Endodermal cell (in vitro differentiated cells): ENCODE results near the gene LVRN. TPM values are rescaled to one million over a fixed set of nuclear protein-coding genes. Genes with fewer than 3 reads are reported as not detected.

Source experiments
- DNase-seq: peaks from one replicate; pipeline ENCODE4 v3.0.0-alpha.2; 2017
- H3K27ac ChIP-seq: 2 replicates; pipeline ENCODE4 v1.5.1; 2013; ENCODE audit warnings: mild to moderate bottlenecking, low read depth, low read length, moderate library complexity
- H3K27me3 ChIP-seq: 2 replicates; pipeline ENCODE4 v1.6.1; 2013; ENCODE audit warnings: mild to moderate bottlenecking, low read length, moderate library complexity; ENCODE audit not compliant: insufficient read depth, control insufficient read depth, poor library complexity, severe bottlenecking
- H3K36me3 ChIP-seq: 2 replicates; pipeline ENCODE4 v1.7.0; 2013; ENCODE audit warnings: mild to moderate bottlenecking, low read length, moderate library complexity; ENCODE audit not compliant: control insufficient read depth, insufficient read depth
- H3K4me1 ChIP-seq: one replicate; pipeline ENCODE4 v1.7.0; 2013; ENCODE audit warnings: low read length; ENCODE audit not compliant: control insufficient read depth, insufficient read depth
- H3K4me3 ChIP-seq: 2 replicates; pipeline ENCODE4 v1.5.1; 2013; ENCODE audit warnings: mild to moderate bottlenecking, low read length, moderate library complexity
- H3K9ac ChIP-seq: 2 replicates; pipeline ENCODE4 v1.6.1; 2013; ENCODE audit warnings: mild to moderate bottlenecking, low read length, moderate library complexity; ENCODE audit not compliant: poor library complexity, severe bottlenecking; ENCODE audit errors: extremely low read depth
- H3K9me3 ChIP-seq: 2 replicates; pipeline ENCODE4 v1.6.1; 2013; ENCODE audit warnings: mild to moderate bottlenecking, low read length, moderate library complexity; ENCODE audit not compliant: control insufficient read depth
- H3K27ac Mint-ChIP-seq: 2 replicates; pipeline ENCODE4 v1.8.0; 2020; ENCODE audit warnings: mixed read lengths
- H3K27me3 Mint-ChIP-seq: 2 replicates; pipeline ENCODE4 v1.8.0; 2021; ENCODE audit warnings: mild to moderate bottlenecking, mixed read lengths; ENCODE audit not compliant: insufficient read depth
- H3K36me3 Mint-ChIP-seq: 2 replicates; pipeline ENCODE4 v1.8.0; 2020; ENCODE audit warnings: low read depth, mixed read lengths
- H3K4me1 Mint-ChIP-seq: 2 replicates; pipeline ENCODE4 v1.8.0; 2020; ENCODE audit warnings: mixed read lengths
- H3K4me3 Mint-ChIP-seq: 2 replicates; pipeline ENCODE4 v1.8.0; 2020; ENCODE audit warnings: mild to moderate bottlenecking, moderate library complexity, mixed read lengths
- H3K9me3 Mint-ChIP-seq: 2 replicates; pipeline ENCODE4 v1.8.0; 2020; ENCODE audit warnings: mild to moderate bottlenecking, mixed read lengths
- WGBS, 2 experiments: methylation state at CpG; one replicate each; pipeline versions ENCODE4 v1.1.5 to v1.1.7; 2013; ENCODE audit warnings: missing lambda C conversion rate in 2 of 2, mixed read lengths in 1 of 2; ENCODE audit not compliant: insufficient coverage in 1 of 2, insufficient read length in 1 of 2; 5-methylcytosine and 5-hydroxymethylcytosine counted together
- total RNA-seq, 2 donors: library from RNA; stranded (reverse); fragmentation: NEBNext Ultra II Directional in 1 of 2; extraction: Animal tissue kit (Norgen Biotek cat#: 25700) in 1 of 2; gene quantifications; 2 replicates in 1 of 2; 3 replicates in 1 of 2; pipeline ENCODE4 v1.2.1, GENCODE V29; 2021
- TF ChIP-seq, protein P1 (sequence below): fragments of 200-600 bp; sonication (generic); conservative IDR thresholded peaks from 2 replicates; pipeline ENCODE4 v1.5.0; 2021; ENCODE audit warnings: antibody characterized with exemption, mild to moderate bottlenecking

LVRN gene
- total RNA-seq, 2 donors from 2014 or later = 0.26 to 0.38 TPM

DNA sequence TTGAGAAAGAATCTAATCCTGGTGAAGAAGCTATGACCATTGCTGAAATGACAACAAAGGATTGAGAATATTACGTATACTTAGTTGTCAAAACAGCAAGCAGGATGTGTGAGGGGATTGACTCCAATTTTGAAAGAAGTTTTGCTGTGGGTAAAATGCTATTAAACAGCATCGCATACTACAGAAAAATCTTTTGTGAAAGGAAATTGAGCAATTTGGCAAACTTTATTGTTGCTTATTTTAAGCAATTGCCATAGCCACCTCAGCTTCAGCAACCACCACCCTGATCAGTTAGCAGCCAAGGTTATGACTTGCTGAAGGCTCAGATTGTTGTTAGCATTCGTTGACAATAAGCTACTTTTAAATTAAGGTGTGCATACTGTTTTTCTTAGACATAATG lies 47.5 kb downstream of the LVRN start:
- no peak overlapping the region for H3K9ac ChIP-seq
- no peaks in the 10 kb centered on the region for H3K36me3 Mint-ChIP-seq
- H3K4me3 Mint-ChIP-seq = no peak overlapping the region
- no peak overlapping the region for H3K4me3 ChIP-seq
- no peaks in the 10 kb centered on the region for H3K36me3 ChIP-seq
- no peaks in the 10 kb centered on the region for H3K9me3 ChIP-seq
- H3K27ac ChIP-seq = no peak overlapping the region
- no peaks in the 10 kb centered on the region for H3K4me1 ChIP-seq
- no peaks in the 10 kb centered on the region for H3K27me3 Mint-ChIP-seq
- H3K27me3 ChIP-seq = no peaks in the 10 kb centered on the region
- no peaks in the 10 kb centered on the region for H3K4me1 Mint-ChIP-seq
- H3K27ac Mint-ChIP-seq = no peak overlapping the region
- 96 to 100% methylated on average over 2 to 3 of the region's 3 CpGs for WGBS, 2 experiments
- TF ChIP-seq, protein P1, sequence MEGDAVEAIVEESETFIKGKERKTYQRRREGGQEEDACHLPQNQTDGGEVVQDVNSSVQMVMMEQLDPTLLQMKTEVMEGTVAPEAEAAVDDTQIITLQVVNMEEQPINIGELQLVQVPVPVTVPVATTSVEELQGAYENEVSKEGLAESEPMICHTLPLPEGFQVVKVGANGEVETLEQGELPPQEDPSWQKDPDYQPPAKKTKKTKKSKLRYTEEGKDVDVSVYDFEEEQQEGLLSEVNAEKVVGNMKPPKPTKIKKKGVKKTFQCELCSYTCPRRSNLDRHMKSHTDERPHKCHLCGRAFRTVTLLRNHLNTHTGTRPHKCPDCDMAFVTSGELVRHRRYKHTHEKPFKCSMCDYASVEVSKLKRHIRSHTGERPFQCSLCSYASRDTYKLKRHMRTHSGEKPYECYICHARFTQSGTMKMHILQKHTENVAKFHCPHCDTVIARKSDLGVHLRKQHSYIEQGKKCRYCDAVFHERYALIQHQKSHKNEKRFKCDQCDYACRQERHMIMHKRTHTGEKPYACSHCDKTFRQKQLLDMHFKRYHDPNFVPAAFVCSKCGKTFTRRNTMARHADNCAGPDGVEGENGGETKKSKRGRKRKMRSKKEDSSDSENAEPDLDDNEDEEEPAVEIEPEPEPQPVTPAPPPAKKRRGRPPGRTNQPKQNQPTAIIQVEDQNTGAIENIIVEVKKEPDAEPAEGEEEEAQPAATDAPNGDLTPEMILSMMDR = no peak
- no peak for DNase-seq
- H3K9me3 Mint-ChIP-seq = no peaks in the 10 kb centered on the region

DNA sequence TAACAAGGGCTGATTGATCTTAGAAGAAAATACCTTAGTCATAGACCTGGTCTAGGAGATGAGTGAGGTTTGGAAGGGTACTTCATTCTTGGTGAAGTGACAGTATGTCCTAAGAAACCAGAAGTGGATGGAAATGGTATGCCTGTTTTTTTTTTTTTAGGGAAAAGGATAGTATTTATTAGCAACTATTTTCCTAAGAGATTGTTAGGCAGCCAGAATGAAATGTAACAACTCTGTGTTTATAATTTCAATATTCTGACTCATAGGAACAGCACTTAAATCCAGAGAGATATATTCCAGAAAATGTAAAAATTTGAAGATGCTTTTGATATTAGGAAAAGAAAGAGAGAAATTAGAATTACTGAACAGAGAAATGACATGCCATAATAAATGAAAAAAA lies 48.8 kb downstream of the LVRN start:
- no peaks in the 10 kb centered on the region for H3K9me3 Mint-ChIP-seq
- H3K27ac ChIP-seq = no peak overlapping the region
- no peaks in the 10 kb centered on the region for H3K4me1 ChIP-seq
- no peak overlapping the region for H3K4me3 ChIP-seq
- H3K4me3 Mint-ChIP-seq = no peak overlapping the region
- TF ChIP-seq, protein P1 = no peak
- H3K36me3 ChIP-seq = no peaks in the 10 kb centered on the region
- H3K27me3 ChIP-seq = no peaks in the 10 kb centered on the region
- H3K36me3 Mint-ChIP-seq = no peaks in the 10 kb centered on the region
- no peaks in the 10 kb centered on the region for H3K4me1 Mint-ChIP-seq
- DNase-seq = no peak
- no peaks in the 10 kb centered on the region for H3K27me3 Mint-ChIP-seq
- H3K9ac ChIP-seq = no peak overlapping the region
- H3K9me3 ChIP-seq = no peaks in the 10 kb centered on the region
- H3K27ac Mint-ChIP-seq = no peak overlapping the region

DNA sequence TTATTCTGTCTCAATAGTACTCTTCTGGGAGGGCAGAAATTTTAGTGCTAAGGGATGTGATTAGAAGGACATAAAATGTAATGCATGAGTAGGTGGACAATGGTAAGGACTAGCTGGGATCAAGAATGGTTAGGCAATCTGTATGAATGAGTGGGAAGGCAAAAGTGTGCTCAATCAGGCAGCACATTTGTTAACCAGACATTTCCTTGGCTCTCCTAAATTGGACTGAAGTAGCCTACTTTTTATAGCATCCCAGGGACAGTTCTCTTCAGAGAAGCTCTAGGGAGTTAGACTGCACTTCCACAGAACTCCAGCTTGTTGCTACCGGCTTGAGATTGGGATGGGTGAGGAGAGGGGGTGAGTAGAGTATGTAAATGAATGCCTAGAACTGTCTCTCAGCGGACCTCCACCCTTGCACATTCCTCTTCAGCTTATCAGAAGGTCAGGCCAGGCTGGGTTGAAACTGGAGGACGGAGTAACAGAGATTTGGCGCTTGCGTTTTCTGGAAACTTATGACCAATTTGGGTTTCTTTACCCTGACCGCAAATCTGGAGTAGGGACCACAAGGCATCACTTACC lies 51.0 kb downstream of the LVRN start:
- H3K9me3 Mint-ChIP-seq = no peaks in the 10 kb centered on the region
- no peaks in the 10 kb centered on the region for H3K36me3 Mint-ChIP-seq
- WGBS, 2 experiments = 80% methylated on average over 1 to 6 of the region's 6 CpGs

More for the DNA sequence above, 51.0 kb downstream of the LVRN start:
- Histone ChIP-seq H3K27me3 (no peaks in the 10 kb centered on the region), H3K9me3 (no peaks in the 10 kb centered on the region), H3K27ac (no peak overlapping the region), H3K9ac (no peak overlapping the region), H3K36me3 (no peaks in the 10 kb centered on the region), H3K4me3 (no peak overlapping the region), H3K4me1 (no peaks in the 10 kb centered on the region)
- DNase-seq = no peak
- no peaks in the 10 kb centered on the region for H3K4me1 Mint-ChIP-seq
- no peak overlapping the region for H3K4me3 Mint-ChIP-seq
- no peak overlapping the region for H3K27ac Mint-ChIP-seq
- H3K27me3 Mint-ChIP-seq = no peaks in the 10 kb centered on the region
- TF ChIP-seq, protein P1 = no peak
